Endothelial cell of umbilical vein (primary cell): ENCODE data around the gene DCLRE1B. TPM values are rescaled to one million over a fixed set of nuclear protein-coding genes. Genes with fewer than 3 reads are reported as not detected.

ENCODE experiments used
- BruUV-seq: library from RNA; stranded (reverse); fragments of 400-500 nt; replicated peaks from 2 replicates; lab custom pipeline; 2021; lab: Mats Ljungman, UMichigan
- CTCF ChIA-PET: fragments of 300-600, 350-600 bp; sonication (Branson Sonifier 250); formaldehyde crosslinking; loops from one replicate; lab custom pipeline; 2021; ENCODE audit warnings: antibody characterized with exemption, inconsistent platforms; lab: Charles Lee
- POLR2A ChIA-PET: fragments of 300-600, 350-600 bp; sonication (Branson Sonifier 250); formaldehyde crosslinking; loops from one replicate; lab custom pipeline; 2021; ENCODE audit warnings: antibody characterized with exemption, inconsistent platforms; lab: Charles Lee
- DNase-seq: peaks from one replicate; pipeline ENCODE4 v3.0.0-alpha.2; 2011; ENCODE audit warnings: low read depth, low spot score
- FAIRE-seq: peaks from 2 replicates; lab custom pipeline; 2011; peaks lifted over from hg19 to GRCh38; lab: Jason Lieb, UNC
- H2AFZ ChIP-seq: 2 replicates; pipeline ENCODE4 v1.6.0; 2012; ENCODE audit warnings: low read depth, low read length, control low read depth, inconsistent platforms
- H3K27ac ChIP-seq: 2 replicates; pipeline ENCODE4 v1.5.1; 2011; ENCODE audit warnings: low read depth, mild to moderate bottlenecking, control low read depth, low read length, moderate library complexity; ENCODE audit not compliant: insufficient read depth
- H3K27me3 ChIP-seq, 2 experiments: 2 replicates each; pipeline versions ENCODE4 v1.6.0 to v1.6.1; 2011; ENCODE audit warnings: low read length in 2 of 2, mixed read lengths in 1 of 2; ENCODE audit not compliant: control insufficient read depth in 2 of 2, insufficient read depth in 2 of 2
- H3K36me3 ChIP-seq, 2 experiments: 2 replicates in 1 of 2; 3 replicates in 1 of 2; pipeline ENCODE4 v1.5.1; 2011; ENCODE audit warnings: low read length in 2 of 2, mild to moderate bottlenecking in 1 of 2, moderate library complexity in 1 of 2; ENCODE audit not compliant: control insufficient read depth in 2 of 2, insufficient read depth in 2 of 2; ENCODE audit errors: extremely low read depth in 1 of 2
- H3K4me1 ChIP-seq: 3 replicates; pipeline ENCODE4 v1.5.1; 2011; ENCODE audit warnings: mild to moderate bottlenecking, low read length; ENCODE audit not compliant: control insufficient read depth, insufficient read depth; ENCODE audit errors: extremely low read depth
- H3K4me2 ChIP-seq: 2 replicates; pipeline ENCODE4 v1.6.1; 2011; ENCODE audit warnings: low read length, control low read depth, mixed read lengths; ENCODE audit not compliant: insufficient read depth
- H3K4me3 ChIP-seq, 3 experiments: fragments of 200-600 bp in 1 of 3; sonication (generic), shearing (Covaris generic) in 1 of 3; replicated peaks in 1 of 3; 2 replicates each; pipeline ENCODE4 v1.5.1; 2011 to 2016; ENCODE audit warnings: control low read depth in 3 of 3, low read length in 3 of 3, mild to moderate bottlenecking in 2 of 3, inconsistent platforms in 1 of 3, low read depth in 1 of 3, moderate library complexity in 1 of 3; ENCODE audit not compliant: insufficient read depth in 1 of 3
- H3K79me2 ChIP-seq: 2 replicates; pipeline ENCODE4 v1.6.0; 2012; ENCODE audit warnings: low read length, inconsistent platforms; ENCODE audit not compliant: control insufficient read depth, insufficient read depth
- H3K9ac ChIP-seq: replicated peaks from 2 replicates; pipeline ENCODE3; 2011; ENCODE audit warnings: low read length, control low read depth; ENCODE audit not compliant: insufficient read depth; ENCODE audit errors: extremely low read depth
- H3K9me1 ChIP-seq: replicated peaks from 3 replicates; pipeline ENCODE4 v1.6.0; 2011; ENCODE audit warnings: mild to moderate bottlenecking, low read length; ENCODE audit not compliant: control insufficient read depth, insufficient read depth; ENCODE audit errors: extremely low read depth
- H3K9me3 ChIP-seq: replicated peaks from 2 replicates; pipeline ENCODE4 v1.5.1; 2012; ENCODE audit warnings: low read length, inconsistent platforms; ENCODE audit not compliant: control insufficient read depth, insufficient read depth
- H4K20me1 ChIP-seq: replicated peaks from 2 replicates; pipeline ENCODE3; 2011; ENCODE audit warnings: mild to moderate bottlenecking, low read length; ENCODE audit not compliant: control insufficient read depth, insufficient read depth; ENCODE audit errors: extremely low read depth
- EZH2 ChIP-seq: IDR thresholded peaks from 2 replicates; pipeline ENCODE4 v1.6.1; 2012; ENCODE audit warnings: borderline replicate concordance, low read depth, mild to moderate bottlenecking, moderate library complexity, low read length, inconsistent platforms; ENCODE audit not compliant: severe bottlenecking
- FOS ChIP-seq: IDR thresholded peaks from 2 replicates; pipeline ENCODE4 v1.6.1; 2011; ENCODE audit warnings: mild to moderate bottlenecking, low read length, moderate library complexity, borderline replicate concordance; ENCODE audit not compliant: insufficient read depth
- GATA2 ChIP-seq: IDR thresholded peaks from 2 replicates; pipeline ENCODE4 v1.7.0; 2011; ENCODE audit warnings: low read depth, mild to moderate bottlenecking, moderate library complexity, mixed read lengths, low read length; ENCODE audit not compliant: insufficient read length, insufficient read depth
- JUN ChIP-seq: IDR thresholded peaks from 2 replicates; pipeline ENCODE4 v1.6.1; 2011; ENCODE audit warnings: borderline replicate concordance, low read depth; ENCODE audit not compliant: insufficient read length, insufficient read depth
- MAX ChIP-seq: IDR thresholded peaks from 2 replicates; pipeline ENCODE4 v1.6.1; 2011; ENCODE audit not compliant: insufficient read depth, insufficient read length
- MYC ChIP-seq: IDR thresholded peaks from one replicate; pipeline ENCODE4 v1.6.1; 2011; ENCODE audit warnings: mild to moderate bottlenecking, low read depth, low read length
- POLR2AphosphoS5 ChIP-seq: IDR thresholded peaks from 2 replicates; pipeline ENCODE4 v1.6.1; 2012; ENCODE audit warnings: low read depth, mild to moderate bottlenecking, control low read depth, low read length, moderate library complexity; ENCODE audit not compliant: insufficient read depth
- dilution Hi-C: fragments of 300-500 bp; cut with MboI; formaldehyde crosslinking; loops from one replicate; pipeline ENCODE4 v1.15.0; 2019; ENCODE audit warnings: low sequenced_read_pairs; ENCODE audit not compliant: extremely low pct_ligation_motif_present
- intact Hi-C: fragments of 100-400 bp; cut with micrococcal nuclease; formaldehyde crosslinking; loops from one replicate; pipeline ENCODE4 v1.10.0; 2022
- polyA plus RNA-seq, 4 experiments: library from polyadenylated mRNA; depleted of rRNA in 3 of 4; stranded (reverse) in 3 of 4; unstranded in 1 of 4; fragments of >200 nt; gene quantifications; 2 replicates each; pipeline versions ENCODE4 v1.2.1 to v1.2.3, GENCODE V29; 2011 to 2012; ENCODE audit warnings: missing spikeins in 1 of 4
- total RNA-seq: library from RNA; stranded (reverse); gene quantifications from 2 replicates; pipeline ENCODE4 v1.2.3, GENCODE V29; 2021

DCLRE1B gene
- total and polyA plus RNA-seq, 2 donors (not counting 3 experiments of a cell fraction or from before 2014, with no cell fraction given): 5.6 to 10.7 TPM

- dilution Hi-C loops (loop anchor here (10.0 kb wide), 1 partner anchor 207 kb away; no protein-coding TSS in a partner anchor), intact Hi-C loops (no loop called here)
- Histone ChIP-seq H3K4me1 (peaks cover 15% of the 10 kb centered on the region), H3K27me3 (no peaks in the 10 kb centered on the region), H3K9me1 (no peaks in the 10 kb centered on the region), H3K9me3 (no peaks in the 10 kb centered on the region), H3K79me2 (peaks cover 54% of the 10 kb centered on the region), H3K27ac (no peak overlapping the region), H3K4me3 (no peak overlapping the region), H3K4me2 (no peak overlapping the region), H4K20me1 (no peaks in the 10 kb centered on the region), H3K36me3 (peaks cover 3 to 4% of the 10 kb centered on the region in 2 experiments), H2AFZ (no peak overlapping the region), H3K9ac (no peak overlapping the region)
- no TSS peak for BruUV-seq
- CTCF ChIA-PET: interaction anchor here (1.2 kb wide), 1 partner anchor 48 kb away, joined by 4 read pairs; the partner anchor contains the start of gene AP4B1
- TF ChIP-seq JUN (no peak), MYC (no peak), FOS (no peak), MAX (no peak), POLR2AphosphoS5 (no peak), GATA2 (no peak), EZH2 (no peak)
- POLR2A ChIA-PET: no interaction called here
- DNase-seq (no peak), FAIRE-seq (no peak)
These were observed 46.6 kb downstream of the DCLRE1B start for GRCh38 chr1:113951719-113952118.

- no peak overlapping the region for H3K4me2 ChIP-seq
- H3K27me3 ChIP-seq: no peaks in the 10 kb centered on the region
- no peaks in the 10 kb centered on the region for H3K9me3 ChIP-seq
- no peaks in the 10 kb centered on the region for H4K20me1 ChIP-seq
- H2AFZ ChIP-seq: no peak overlapping the region
- POLR2A ChIA-PET: no interaction called here
- no peak overlapping the region for H3K27ac ChIP-seq
- H3K79me2 ChIP-seq: peaks cover 5% of the 10 kb centered on the region
- H3K4me1 ChIP-seq: no peaks in the 10 kb centered on the region
- CTCF ChIA-PET: no interaction called here
- no peak for TF ChIP-seq GATA2
- no peak for TF ChIP-seq MYC
- dilution Hi-C loops (loop anchor here (10.0 kb wide), 1 partner anchor 213 kb away; no protein-coding TSS in a partner anchor), intact Hi-C loops (no loop called here)
- H3K36me3 ChIP-seq: peaks cover 6 to 19% of the 10 kb centered on the region in 2 experiments
- FAIRE-seq: no peak
- BruUV-seq: no TSS peak
- no peak for DNase-seq
- H3K4me3 ChIP-seq: no peak overlapping the region
- H3K9ac ChIP-seq: no peak overlapping the region
- no peaks in the 10 kb centered on the region for H3K9me1 ChIP-seq
These were observed 52.9 kb downstream of the DCLRE1B start for GRCh38 chr1:113957984-113958383.
